ENCODE data around the gene DKK1. TPM values are rescaled to one million over a fixed set of nuclear protein-coding genes. Genes with fewer than 3 reads are reported as not detected.

Gene DKK1
- total RNA-seq, 2 experiments from 2014 or later: not detected

DNA sequence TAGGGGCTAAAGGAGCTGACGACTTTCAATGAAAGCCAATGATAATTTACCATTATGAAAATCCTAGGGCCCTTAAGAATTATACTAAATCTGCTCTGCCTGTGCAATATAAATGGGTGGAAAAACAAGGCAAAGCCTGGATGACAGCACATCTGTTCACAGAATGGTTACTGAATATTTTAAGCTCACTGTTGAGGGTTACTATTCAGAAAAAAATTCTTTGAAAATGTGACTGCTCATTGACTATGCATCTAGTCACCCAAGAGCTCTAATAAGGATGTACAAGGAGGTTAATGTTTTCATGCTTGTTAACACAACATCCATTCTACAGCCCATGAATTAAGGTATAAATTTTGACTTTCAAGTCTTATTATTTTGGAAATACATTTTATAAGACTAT, 8.9 kb downstream of the DKK1 start:
- ATAC-seq (ENCODE audit: poor library complexity) (no peak), DNase-seq (no peak)
- Histone ChIP-seq H3K27ac (ENCODE audit: low read depth in 1 of 2, low read length in 2 of 2) (no peak overlapping the region), H3K4me3 (ENCODE audit: low read length) (no peak overlapping the region), H3K9me3 (ENCODE audit: control insufficient read depth in 1 of 2, insufficient read depth in 1 of 2, low read length in 2 of 2) (no peaks in the 10 kb centered on the region), H3K27me3 (ENCODE audit: control insufficient read depth in 1 of 2, insufficient read depth in 2 of 2, low read length in 2 of 2) (no peaks in the 10 kb centered on the region), H3K4me1 (ENCODE audit: insufficient read depth, low read length) (no peaks in the 10 kb centered on the region), H3K36me3 (ENCODE audit: insufficient read depth, low read length) (no peaks in the 10 kb centered on the region)
- POLR2A ChIA-PET: no interaction called here
- no peak overlapping the region for H3K4me3 Mint-ChIP-seq
- CTCF ChIA-PET: no interaction called here
- no peaks in the 10 kb centered on the region for H3K36me3 Mint-ChIP-seq (ENCODE audit: low read depth)
- intact Hi-C loops (cut with DNase I, micrococcal nuclease): no loop called here
- no peaks in the 10 kb centered on the region for H3K9me3 Mint-ChIP-seq
- H3K27ac Mint-ChIP-seq: no peak overlapping the region
- peaks cover 4% of the 10 kb centered on the region for H3K27me3 Mint-ChIP-seq
- TF ChIP-seq, protein P1, sequence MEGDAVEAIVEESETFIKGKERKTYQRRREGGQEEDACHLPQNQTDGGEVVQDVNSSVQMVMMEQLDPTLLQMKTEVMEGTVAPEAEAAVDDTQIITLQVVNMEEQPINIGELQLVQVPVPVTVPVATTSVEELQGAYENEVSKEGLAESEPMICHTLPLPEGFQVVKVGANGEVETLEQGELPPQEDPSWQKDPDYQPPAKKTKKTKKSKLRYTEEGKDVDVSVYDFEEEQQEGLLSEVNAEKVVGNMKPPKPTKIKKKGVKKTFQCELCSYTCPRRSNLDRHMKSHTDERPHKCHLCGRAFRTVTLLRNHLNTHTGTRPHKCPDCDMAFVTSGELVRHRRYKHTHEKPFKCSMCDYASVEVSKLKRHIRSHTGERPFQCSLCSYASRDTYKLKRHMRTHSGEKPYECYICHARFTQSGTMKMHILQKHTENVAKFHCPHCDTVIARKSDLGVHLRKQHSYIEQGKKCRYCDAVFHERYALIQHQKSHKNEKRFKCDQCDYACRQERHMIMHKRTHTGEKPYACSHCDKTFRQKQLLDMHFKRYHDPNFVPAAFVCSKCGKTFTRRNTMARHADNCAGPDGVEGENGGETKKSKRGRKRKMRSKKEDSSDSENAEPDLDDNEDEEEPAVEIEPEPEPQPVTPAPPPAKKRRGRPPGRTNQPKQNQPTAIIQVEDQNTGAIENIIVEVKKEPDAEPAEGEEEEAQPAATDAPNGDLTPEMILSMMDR (IDR thresholded peaks at IDR 0.05): no peak
- no peaks in the 10 kb centered on the region for H3K4me1 Mint-ChIP-seq (ENCODE audit: low read depth)

DNA sequence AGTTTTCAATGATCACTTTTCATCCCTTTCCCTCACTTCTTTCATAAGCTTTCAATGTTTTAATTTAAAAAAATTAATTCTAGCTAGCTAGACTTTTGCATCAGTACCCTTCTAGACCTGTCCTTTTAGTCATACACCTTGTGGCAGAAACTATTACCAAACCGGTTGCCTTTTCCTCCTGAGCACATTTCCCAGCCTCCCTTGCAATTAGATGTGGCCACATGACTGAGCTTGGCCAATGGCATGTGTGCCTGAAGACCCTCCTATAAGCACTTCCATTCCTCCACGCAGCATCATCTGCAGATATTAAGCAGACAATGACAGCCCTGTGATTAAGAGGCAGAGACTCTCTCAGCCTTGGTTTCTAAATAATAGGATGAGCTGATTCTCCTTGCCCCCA, 12.3 kb downstream of the DKK1 start:
- ATAC-seq (ENCODE audit: poor library complexity): no peak
- H3K4me3 ChIP-seq (ENCODE audit: low read length): no peak overlapping the region
- H3K36me3 ChIP-seq (ENCODE audit: insufficient read depth, low read length): no peaks in the 10 kb centered on the region
- no peaks in the 10 kb centered on the region for H3K4me1 ChIP-seq (ENCODE audit: insufficient read depth, low read length)
- ChIA-PET POLR2A (no interaction called here), CTCF (no interaction called here)
- H3K27ac ChIP-seq (ENCODE audit: low read depth in 1 of 2, low read length in 2 of 2): no peak overlapping the region
- TF ChIP-seq, protein P1 (IDR thresholded peaks at IDR 0.05): no peak
- Mint-ChIP-seq H3K36me3 (ENCODE audit: low read depth) (no peaks in the 10 kb centered on the region), H3K9me3 (no peaks in the 10 kb centered on the region), H3K27me3 (no peaks in the 10 kb centered on the region), H3K27ac (no peak overlapping the region), H3K4me1 (ENCODE audit: low read depth) (no peaks in the 10 kb centered on the region), H3K4me3 (no peak overlapping the region)
- no peaks in the 10 kb centered on the region for H3K9me3 ChIP-seq (ENCODE audit: control insufficient read depth in 1 of 2, insufficient read depth in 1 of 2, low read length in 2 of 2)
- DNase-seq: no peak
- intact Hi-C loops (cut with DNase I, micrococcal nuclease): no loop called here
- no peaks in the 10 kb centered on the region for H3K27me3 ChIP-seq (ENCODE audit: control insufficient read depth in 1 of 2, insufficient read depth in 2 of 2, low read length in 2 of 2)

DNA sequence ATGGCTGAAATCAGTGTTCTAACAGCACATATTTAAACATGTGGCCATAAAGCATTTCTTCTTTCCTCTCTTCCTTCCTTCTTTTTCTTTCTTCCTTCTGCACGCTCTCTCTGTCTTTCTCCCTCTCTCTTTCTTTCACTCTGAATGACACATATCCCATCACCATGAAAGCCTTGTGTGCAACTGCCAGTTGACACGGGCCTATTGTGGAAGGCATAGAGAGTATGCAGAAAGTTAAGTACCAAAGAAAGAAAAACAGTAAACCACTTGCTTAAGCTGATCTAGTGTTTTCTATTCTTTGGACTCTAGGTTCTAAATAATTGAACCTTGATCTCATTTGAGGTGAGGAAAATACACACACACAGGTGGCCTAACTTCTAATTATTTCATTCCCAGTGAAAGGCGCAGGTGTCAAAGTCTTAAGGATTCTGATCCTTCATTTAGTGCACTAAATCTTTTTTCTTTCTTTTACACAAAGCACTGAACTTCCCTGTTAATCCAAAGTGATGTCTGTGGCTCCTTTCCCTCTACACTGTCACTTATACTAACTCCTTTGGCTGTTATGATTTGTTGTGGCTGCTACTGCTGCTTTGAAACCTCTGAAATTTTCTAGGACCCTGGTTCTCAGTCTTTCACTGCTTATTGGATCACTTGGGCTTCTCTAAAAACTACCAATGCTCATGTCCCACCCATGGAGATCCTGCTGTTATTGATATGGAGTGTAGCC, 17.7 kb downstream of the DKK1 start:
- Histone ChIP-seq H3K4me1 (ENCODE audit: insufficient read depth, low read length) (no peaks in the 10 kb centered on the region), H3K4me3 (ENCODE audit: low read length) (no peak overlapping the region), H3K9me3 (ENCODE audit: control insufficient read depth in 1 of 2, insufficient read depth in 1 of 2, low read length in 2 of 2) (no peaks in the 10 kb centered on the region), H3K36me3 (ENCODE audit: insufficient read depth, low read length) (no peaks in the 10 kb centered on the region), H3K27me3 (ENCODE audit: control insufficient read depth in 1 of 2, insufficient read depth in 2 of 2, low read length in 2 of 2) (no peaks in the 10 kb centered on the region), H3K27ac (ENCODE audit: low read depth in 1 of 2, low read length in 2 of 2) (no peak overlapping the region)
- ChIA-PET CTCF (no interaction called here), POLR2A (no interaction called here)
- ATAC-seq (ENCODE audit: poor library complexity) (no peak), DNase-seq (no peak)
- Mint-ChIP-seq H3K9me3 (no peaks in the 10 kb centered on the region), H3K27ac (no peak overlapping the region), H3K4me1 (ENCODE audit: low read depth) (no peaks in the 10 kb centered on the region), H3K4me3 (no peak overlapping the region), H3K27me3 (no peaks in the 10 kb centered on the region), H3K36me3 (ENCODE audit: low read depth) (no peaks in the 10 kb centered on the region)
- intact Hi-C loops (cut with DNase I, micrococcal nuclease): no loop called here
- TF ChIP-seq, protein P1 (IDR thresholded peaks at IDR 0.05): no peak

Measured in CD4-positive, alpha-beta T cell (primary cell).